Measurements from ENCODE around the gene FAM200B. TPM values are rescaled to one million over a fixed set of nuclear protein-coding genes. Genes with fewer than 3 reads are reported as not detected.

The FAM200B gene
- polyA plus RNA-seq, 1 donor (not counting 4 experiments of a cell fraction or from before 2014, with no cell fraction given) = 36.6 TPM

GRCh38 chr4:15735536-15735935, 53.9 kb downstream of the FAM200B start:
- H4K20me1 ChIP-seq (ENCODE audit: control insufficient read depth, extremely low read depth, insufficient read depth, low read length) = no peaks in the 10 kb centered on the region
- TF ChIP-seq CTCF (optimal IDR thresholded peaks at IDR 0.05 in 1 of 3, IDR thresholded peaks at IDR 0.05 in 1 of 3, conservative IDR thresholded peaks at IDR 0.05 in 1 of 3; ENCODE audit: extremely low read depth in 1 of 3, insufficient read depth in 2 of 3, low read length in 3 of 3) (no peak), EZH2 (IDR thresholded peaks at IDR 0.05; ENCODE audit: low read length) (no peak)
- no peak overlapping the region for H3K4me2 ChIP-seq (ENCODE audit: control insufficient read depth, extremely low read depth, insufficient read depth, low read depth, low read length)
- H3K79me2 ChIP-seq (ENCODE audit: control insufficient read depth, insufficient read depth, low read length) = no peaks in the 10 kb centered on the region
- H3K4me3 ChIP-seq (ENCODE audit: control insufficient read depth in 2 of 3, extremely low read depth in 1 of 3, insufficient read depth in 2 of 3, low read depth in 1 of 3, low read length in 3 of 3) = no peak overlapping the region
- dilution Hi-C loops (cut with MboI; ENCODE audit: extremely low pct_ligation_motif_present, low sequenced_read_pairs) = no loop called here
- DNase-seq (ENCODE audit: low read depth, low spot score) = no peak
- no peaks in the 10 kb centered on the region for H3K4me1 ChIP-seq (ENCODE audit: control insufficient read depth, extremely low read depth, insufficient read depth, low read length)
- H3K9me3 ChIP-seq (ENCODE audit: control insufficient read depth, low read depth, low read length) = no peaks in the 10 kb centered on the region
- no peak for FAIRE-seq
- H3K36me3 ChIP-seq (ENCODE audit: control insufficient read depth in 2 of 2, extremely low read depth in 1 of 2, insufficient read depth in 2 of 2, low read length in 2 of 2) = no peaks in the 10 kb centered on the region
- H3K9me1 ChIP-seq (ENCODE audit: control insufficient read depth, extremely low read depth, insufficient read depth, low read length) = no peaks in the 10 kb centered on the region
- H3K9ac ChIP-seq (ENCODE audit: control insufficient read depth, extremely low read depth, insufficient read depth, low read length) = no peak overlapping the region
- no peaks in the 10 kb centered on the region for H3K27me3 ChIP-seq (ENCODE audit: control insufficient read depth, extremely low read depth, insufficient read depth, low read length)
- no peak overlapping the region for H3K27ac ChIP-seq (ENCODE audit: control insufficient read depth, insufficient read depth, low read length)
- H2AFZ ChIP-seq (ENCODE audit: control insufficient read depth, low read length) = no peak overlapping the region

GRCh38 chr4:15736514-15737050, 55.0 kb downstream of the FAM200B start:
- Histone ChIP-seq H3K4me2 (ENCODE audit: control insufficient read depth, extremely low read depth, insufficient read depth, low read depth, low read length) (no peak overlapping the region), H3K4me1 (ENCODE audit: control insufficient read depth, extremely low read depth, insufficient read depth, low read length) (no peaks in the 10 kb centered on the region), H3K9me3 (ENCODE audit: control insufficient read depth, low read depth, low read length) (no peaks in the 10 kb centered on the region), H4K20me1 (ENCODE audit: control insufficient read depth, extremely low read depth, insufficient read depth, low read length) (no peaks in the 10 kb centered on the region), H3K4me3 (ENCODE audit: control insufficient read depth in 2 of 3, extremely low read depth in 1 of 3, insufficient read depth in 2 of 3, low read depth in 1 of 3, low read length in 3 of 3) (no peak overlapping the region), H3K9me1 (ENCODE audit: control insufficient read depth, extremely low read depth, insufficient read depth, low read length) (no peaks in the 10 kb centered on the region), H3K79me2 (ENCODE audit: control insufficient read depth, insufficient read depth, low read length) (no peaks in the 10 kb centered on the region), H2AFZ (ENCODE audit: control insufficient read depth, low read length) (no peak overlapping the region), H3K36me3 (ENCODE audit: control insufficient read depth in 2 of 2, extremely low read depth in 1 of 2, insufficient read depth in 2 of 2, low read length in 2 of 2) (no peaks in the 10 kb centered on the region), H3K9ac (ENCODE audit: control insufficient read depth, extremely low read depth, insufficient read depth, low read length) (no peak overlapping the region), H3K27ac (ENCODE audit: control insufficient read depth, insufficient read depth, low read length) (no peak overlapping the region), H3K27me3 (ENCODE audit: control insufficient read depth, extremely low read depth, insufficient read depth, low read length) (no peaks in the 10 kb centered on the region)
- no peak for DNase-seq (ENCODE audit: low read depth, low spot score)
- dilution Hi-C loops (cut with MboI; ENCODE audit: extremely low pct_ligation_motif_present, low sequenced_read_pairs) = no loop called here
- FAIRE-seq = no peak
- TF ChIP-seq EZH2 (IDR thresholded peaks at IDR 0.05; ENCODE audit: low read length) (no peak), CTCF (optimal IDR thresholded peaks at IDR 0.05 in 1 of 3, IDR thresholded peaks at IDR 0.05 in 1 of 3, conservative IDR thresholded peaks at IDR 0.05 in 1 of 3; ENCODE audit: extremely low read depth in 1 of 3, insufficient read depth in 2 of 3, low read length in 3 of 3) (no peak)

Measured in keratinocyte (primary cell).